GM10266 (cell line): ENCODE results near the gene DAPP1.
"Not testable (repeated sequence)": the region's sequence is repeated elsewhere in the genome, so short reads cannot be mapped to it uniquely, and the experiment has no call there.

Experiments used
- DNase-seq: peaks from one replicate; pipeline ENCODE4 v3.0.0; 2012; ENCODE audit errors: extremely low spot score
- CTCF ChIP-seq: IDR thresholded peaks from 2 replicates; pipeline ENCODE4 v1.5.1; 2012; ENCODE audit warnings: mild to moderate bottlenecking, low read depth; ENCODE audit not compliant: control insufficient read depth, insufficient read depth; ENCODE audit errors: missing control alignments

Gene DAPP1

GRCh38 chr4:99825272-99825671 is 8.6 kb downstream of the DAPP1 start:
- no peak for TF ChIP-seq CTCF

GRCh38 chr4:99826016-99826415 is 9.4 kb downstream of the DAPP1 start:
- TF ChIP-seq CTCF: no peak
- no peak for DNase-seq

More at GRCh38 chr4:99825272-99825671, 8.6 kb downstream of the DAPP1 start:
- no peak for DNase-seq

GRCh38 chr4:99827454-99827853 is 10.8 kb downstream of the DAPP1 start:
- TF ChIP-seq CTCF: no peak
- DNase-seq: no peak

- DNase-seq: no peak
- TF ChIP-seq CTCF: no peak
These were observed 11.2 kb downstream of the DAPP1 start for GRCh38 chr4:99827857-99828256.

GRCh38 chr4:99828477-99828876 is 11.8 kb downstream of the DAPP1 start:
- DNase-seq: no peak
- no peak for TF ChIP-seq CTCF

- not testable (repeated sequence) for DNase-seq
These were observed 13.4 kb downstream of the DAPP1 start for GRCh38 chr4:99830051-99830450.

- DNase-seq: no peak
- TF ChIP-seq CTCF: no peak
These were observed 15.7 kb downstream of the DAPP1 start for GRCh38 chr4:99832321-99832720.

- no peak for TF ChIP-seq CTCF
- DNase-seq: no peak
These were observed 16.1 kb downstream of the DAPP1 start for GRCh38 chr4:99832758-99833157.
